Neural cell (in vitro differentiated cells): ENCODE data around the gene RFTN1.

Experiments used
- CTCF ChIP-seq: fragments of 450-650 bp; IDR thresholded peaks from 2 replicates; pipeline ENCODE4 v1.5.1; 2014; ENCODE audit warnings: antibody characterized with exemption, mild to moderate bottlenecking, moderate library complexity; ENCODE audit not compliant: poor library complexity, severe bottlenecking
- REST ChIP-seq: IDR thresholded peaks from 2 replicates; pipeline ENCODE4 v1.6.1; 2012; ENCODE audit warnings: borderline replicate concordance

- TF ChIP-seq CTCF: no peak
- TF ChIP-seq REST: no peak
Measured at GRCh38 chr3:16462679-16463078, 50.8 kb downstream of the RFTN1 start.
